GM19043 (cell line): Measurements from ENCODE around the gene CIDEB.

Experiments used
- ATAC-seq: cut with Tn5 transposase; IDR thresholded peaks from one replicate; pipeline ENCODE4 v1.9.1; 2021; ENCODE audit warnings: low read depth; ENCODE audit not compliant: unreplicated experiment

The CIDEB gene

GRCh38 chr14:24271834-24272263 lies 35.9 kb downstream of the CIDEB start:
- no peak for ATAC-seq

- ATAC-seq, result peak; percentile 86
Measured at GRCh38 chr14:24271134-24271833, 36.5 kb downstream of the CIDEB start, which contains the start of gene RABGGTA. Gene RABGGTA, minus strand, starts transcription at chr14:24271597. Its CDS starts 482 bp downstream, at chr14:24271115.

GRCh38 chr14:24270537-24271133 lies 37.1 kb downstream of the CIDEB start:
- ATAC-seq, result no peak

- ATAC-seq, result no peak
Measured at GRCh38 chr14:24269910-24270536, 37.8 kb downstream of the CIDEB start.

GRCh38 chr14:24269368-24269767 lies 38.4 kb downstream of the CIDEB start:
- no peak for ATAC-seq

- no peak for ATAC-seq
Measured at GRCh38 chr14:24268225-24268624, 39.6 kb downstream of the CIDEB start.

GRCh38 chr14:24267516-24267915 lies 40.3 kb downstream of the CIDEB start:
- ATAC-seq, result no peak

- ATAC-seq, result no peak
Measured at GRCh38 chr14:24266344-24267244, 41.2 kb downstream of the CIDEB start.

- no peak for ATAC-seq
Measured at GRCh38 chr14:24264298-24264697, 43.5 kb downstream of the CIDEB start.

- no peak for ATAC-seq
Measured at GRCh38 chr14:24263848-24264247, 43.9 kb downstream of the CIDEB start.

GRCh38 chr14:24262821-24263733 lies 44.7 kb downstream of the CIDEB start, which contains the start of gene TGM1:
Gene TGM1, minus strand, starts transcription at chr14:24263177. Its CDS starts 825 bp downstream, at chr14:24262352.
- no peak for ATAC-seq

GRCh38 chr14:24261969-24262327 lies 45.8 kb downstream of the CIDEB start:
- no peak for ATAC-seq

- ATAC-seq, result no peak
Measured at GRCh38 chr14:24261256-24261968, 46.4 kb downstream of the CIDEB start.

- no peak for ATAC-seq
Measured at GRCh38 chr14:24260780-24261157, 47.0 kb downstream of the CIDEB start.

GRCh38 chr14:24260026-24260779 lies 47.6 kb downstream of the CIDEB start:
- ATAC-seq, result no peak

- no peak for ATAC-seq
Measured at GRCh38 chr14:24259282-24260025, 48.3 kb downstream of the CIDEB start.

- no peak for ATAC-seq
Measured at GRCh38 chr14:24258548-24259265, 49.1 kb downstream of the CIDEB start.
